Measurements from ENCODE around the gene APOA1.

The APOA1 gene

GRCh38 chr11:116869610-116870009 is 32.2 kb upstream of the APOA1 start:
- TF ChIP-seq CTCF (IDR thresholded peaks at IDR 0.05) = no peak
- Mint-ChIP-seq H3K27me3 (ENCODE audit: low read depth, poor library complexity) (no peaks in the 10 kb centered on the region), H3K4me1 (no peaks in the 10 kb centered on the region), H3K36me3 (ENCODE audit: low read depth) (peaks cover 65% of the 10 kb centered on the region), H3K4me3 (no peak overlapping the region), H3K27ac (no peak overlapping the region), H3K9me3 (no peaks in the 10 kb centered on the region)
- no peak for DNase-seq

- Mint-ChIP-seq H3K27me3 (ENCODE audit: low read depth, poor library complexity) (no peaks in the 10 kb centered on the region), H3K4me3 (no peak overlapping the region), H3K4me1 (no peaks in the 10 kb centered on the region), H3K9me3 (no peaks in the 10 kb centered on the region), H3K27ac (peak overlapping the region; percentile 18), H3K36me3 (ENCODE audit: low read depth) (peaks cover 67% of the 10 kb centered on the region)
- no peak for TF ChIP-seq CTCF (IDR thresholded peaks at IDR 0.05)
- no peak for DNase-seq
Measured at GRCh38 chr11:116868066-116868465, 30.6 kb upstream of the APOA1 start.

GRCh38 chr11:116867619-116868018 is 30.2 kb upstream of the APOA1 start:
- no peaks in the 10 kb centered on the region for H3K9me3 Mint-ChIP-seq
- no peak overlapping the region for H3K4me3 Mint-ChIP-seq
- no peaks in the 10 kb centered on the region for H3K4me1 Mint-ChIP-seq
- H3K27me3 Mint-ChIP-seq (ENCODE audit: low read depth, poor library complexity) = no peaks in the 10 kb centered on the region
- TF ChIP-seq CTCF (IDR thresholded peaks at IDR 0.05) = no peak
- H3K36me3 Mint-ChIP-seq (ENCODE audit: low read depth) = peaks cover 63% of the 10 kb centered on the region
- H3K27ac Mint-ChIP-seq = no peak overlapping the region
- no peak for DNase-seq

- TF ChIP-seq CTCF (IDR thresholded peaks at IDR 0.05) = no peak
- no peaks in the 10 kb centered on the region for H3K4me1 Mint-ChIP-seq
- no peak overlapping the region for H3K27ac Mint-ChIP-seq
- no peaks in the 10 kb centered on the region for H3K9me3 Mint-ChIP-seq
- peaks cover 60% of the 10 kb centered on the region for H3K36me3 Mint-ChIP-seq (ENCODE audit: low read depth)
- H3K27me3 Mint-ChIP-seq (ENCODE audit: low read depth, poor library complexity) = no peaks in the 10 kb centered on the region
- no peak overlapping the region for H3K4me3 Mint-ChIP-seq
- no peak for DNase-seq
Measured at GRCh38 chr11:116866804-116867455, 29.5 kb upstream of the APOA1 start.

GRCh38 chr11:116865696-116866095 is 28.3 kb upstream of the APOA1 start:
- TF ChIP-seq CTCF (IDR thresholded peaks at IDR 0.05) = no peak
- H3K36me3 Mint-ChIP-seq (ENCODE audit: low read depth) = peaks cover 63% of the 10 kb centered on the region
- no peaks in the 10 kb centered on the region for H3K4me1 Mint-ChIP-seq
- no peaks in the 10 kb centered on the region for H3K27me3 Mint-ChIP-seq (ENCODE audit: low read depth, poor library complexity)
- no peaks in the 10 kb centered on the region for H3K9me3 Mint-ChIP-seq
- no peak for DNase-seq
- H3K4me3 Mint-ChIP-seq = no peak overlapping the region
- H3K27ac Mint-ChIP-seq = peak overlapping the region; percentile 62

- peaks cover 62% of the 10 kb centered on the region for H3K36me3 Mint-ChIP-seq (ENCODE audit: low read depth)
- DNase-seq = no peak
- no peaks in the 10 kb centered on the region for H3K9me3 Mint-ChIP-seq
- H3K27ac Mint-ChIP-seq = no peak overlapping the region
- no peaks in the 10 kb centered on the region for H3K27me3 Mint-ChIP-seq (ENCODE audit: low read depth, poor library complexity)
- no peak for TF ChIP-seq CTCF (IDR thresholded peaks at IDR 0.05)
- no peaks in the 10 kb centered on the region for H3K4me1 Mint-ChIP-seq
- no peak overlapping the region for H3K4me3 Mint-ChIP-seq
Measured at GRCh38 chr11:116864531-116864930, 27.1 kb upstream of the APOA1 start.

All from nephron progenitor cell (in vitro differentiated cells).